Activated CD4-positive, alpha-beta T cell treated with anti-CD3 and anti-CD28 coated beads, Interleukin-2, amount 10 ng/mL, durations not matched to agents 7 days and 5 days (primary cell): ENCODE measurements around the gene SULT1C4. TPM values are rescaled to one million over a fixed set of nuclear protein-coding genes. Genes with fewer than 3 reads are reported as not detected.
"Not testable (repeated sequence)": the region's sequence is repeated elsewhere in the genome, so short reads cannot be mapped to it uniquely, and the experiment has no call there.

Source experiments
- CTCF ChIA-PET: fragments of 350-600 bp; sonication (Branson Sonifier 250); formaldehyde crosslinking; loops from one replicate; lab custom pipeline; 2021; ENCODE audit warnings: antibody characterized with exemption; lab: Charles Lee
- POLR2A ChIA-PET: fragments of 350-600 bp; sonication (Branson Sonifier 250); formaldehyde crosslinking; loops from one replicate; lab custom pipeline; 2021; ENCODE audit warnings: antibody characterized with exemption; lab: Charles Lee
- DNase-seq: peaks from one replicate; pipeline ENCODE4 v3.0.0-alpha.2; 2020
- H3K27ac Mint-ChIP-seq: one replicate; pipeline ENCODE4 v1.8.0; 2021; ENCODE audit warnings: mild to moderate bottlenecking, moderate library complexity, mixed read lengths
- H3K27me3 Mint-ChIP-seq: one replicate; pipeline ENCODE4 v1.8.0; 2021; ENCODE audit warnings: mixed read lengths
- H3K36me3 Mint-ChIP-seq: one replicate; pipeline ENCODE4 v1.8.0; 2021; ENCODE audit warnings: low read depth, mixed read lengths
- H3K4me1 Mint-ChIP-seq: one replicate; pipeline ENCODE4 v1.8.0; 2021; ENCODE audit warnings: mixed read lengths
- H3K4me3 Mint-ChIP-seq: one replicate; pipeline ENCODE4 v1.8.0; 2021; ENCODE audit warnings: mild to moderate bottlenecking, moderate library complexity, mixed read lengths
- H3K9me3 Mint-ChIP-seq: one replicate; pipeline ENCODE4 v1.8.0; 2021; ENCODE audit warnings: mixed read lengths
- total RNA-seq, 2 experiments: library from RNA; stranded (reverse); gene quantifications; one replicate each; pipeline ENCODE4 v1.2.3, GENCODE V29; 2021

SULT1C4 gene
- not detected for total RNA-seq

DNA sequence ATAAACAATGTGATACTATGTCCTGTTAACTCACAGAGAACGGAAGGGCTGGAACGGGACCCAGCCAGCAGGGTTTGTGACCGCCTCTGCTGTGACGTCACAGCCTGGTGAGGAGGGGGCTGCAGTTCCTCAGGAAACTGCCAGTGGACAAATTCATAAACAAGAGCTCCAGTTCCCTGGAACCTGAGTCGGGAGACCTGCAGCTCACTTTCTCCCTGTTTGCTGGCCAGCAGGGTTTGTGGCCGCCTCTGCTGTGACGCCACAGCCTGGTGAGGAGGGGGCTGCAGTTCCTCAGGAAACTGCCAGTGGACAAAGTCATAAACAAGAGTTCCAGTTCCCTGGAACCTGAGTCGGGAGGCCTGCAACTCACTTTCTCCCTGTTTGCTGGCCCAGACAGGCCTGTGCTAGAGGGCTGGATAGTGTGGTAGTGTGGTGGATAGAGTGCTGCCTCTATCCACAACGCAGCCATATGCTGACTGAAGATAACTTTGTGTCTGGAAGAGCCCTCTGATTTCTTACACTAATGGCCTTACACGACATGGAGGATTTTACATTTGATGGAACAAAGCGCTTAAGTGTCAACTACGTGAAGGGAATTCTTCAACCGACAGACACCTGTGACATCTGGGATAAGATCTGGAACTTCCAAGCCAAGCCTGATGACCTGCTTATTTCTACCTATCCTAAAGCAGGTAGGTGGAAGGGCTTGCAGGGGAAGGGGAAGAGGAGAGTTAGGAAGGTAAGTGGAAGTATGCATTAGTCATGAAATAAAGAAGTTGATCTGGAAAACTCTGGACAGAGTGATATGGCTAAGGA, at the start of gene SULT1C4:
TSS of gene SULT1C4 (plus strand) at position 140 of the 816 bp plus-strand sequence. CDS start at position 524, 384 bp downstream.
- Mint-ChIP-seq H3K27ac (no peak within 1 kb of the TSS), H3K9me3 (no peaks in the 10 kb centered on the region), H3K27me3 (peaks cover 4% of the 10 kb centered on the region), H3K4me3 (no peak within 1 kb of the TSS), H3K36me3 (no peaks in the 10 kb centered on the region), H3K4me1 (no peaks in the 10 kb centered on the region)
- POLR2A ChIA-PET, result no interaction called here
- CTCF ChIA-PET, result no interaction called here
- no peak for DNase-seq

DNA sequence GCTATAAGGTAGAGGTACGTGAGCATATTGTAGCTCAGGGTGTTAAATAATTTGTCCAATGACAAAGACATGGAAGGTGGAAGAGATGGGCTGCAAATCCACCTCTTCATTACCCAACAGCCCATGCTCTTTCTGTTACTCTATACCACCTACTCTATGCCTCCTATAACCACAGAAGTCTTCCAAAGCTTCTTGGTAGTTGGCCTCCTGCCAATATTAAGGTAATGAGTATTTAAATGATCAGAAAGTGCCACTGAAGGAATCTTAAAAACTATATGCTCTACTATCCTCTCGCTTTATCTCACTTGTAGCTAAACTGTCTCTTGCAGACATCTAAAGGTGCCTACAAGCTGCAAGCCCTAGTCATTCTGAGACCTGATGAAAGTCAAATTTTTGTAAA, 48.0 kb upstream of the SULT1C4 start:
- ChIA-PET POLR2A (no interaction called here), CTCF (no interaction called here)
- Mint-ChIP-seq H3K9me3 (no peaks in the 10 kb centered on the region), H3K27ac (no peak overlapping the region), H3K27me3 (peaks cover 14% of the 10 kb centered on the region), H3K4me3 (no peak overlapping the region), H3K4me1 (no peaks in the 10 kb centered on the region), H3K36me3 (no peaks in the 10 kb centered on the region)
- no peak for DNase-seq

DNA sequence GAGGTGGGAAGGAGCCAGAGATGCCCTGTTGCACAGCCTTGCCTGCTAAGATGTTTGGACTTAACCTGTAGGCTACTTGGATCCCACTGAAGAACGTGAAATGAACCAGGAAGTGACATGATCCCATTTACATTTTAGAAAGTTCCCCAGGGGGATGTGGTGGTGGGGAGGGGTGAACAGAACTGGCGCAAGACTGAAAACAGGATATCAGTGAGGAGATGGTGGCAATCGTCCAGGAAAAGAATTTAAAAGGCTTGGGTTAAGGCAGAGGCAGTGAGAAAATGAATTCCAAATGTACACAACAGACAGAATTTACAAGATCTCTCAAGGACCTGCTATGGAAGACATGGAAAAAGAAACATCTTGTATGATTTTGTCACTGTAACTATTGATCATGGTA, 46.8 kb upstream of the SULT1C4 start:
- peaks cover 14% of the 10 kb centered on the region for H3K27me3 Mint-ChIP-seq
- no peaks in the 10 kb centered on the region for H3K36me3 Mint-ChIP-seq
- POLR2A ChIA-PET, result no interaction called here

DNA sequence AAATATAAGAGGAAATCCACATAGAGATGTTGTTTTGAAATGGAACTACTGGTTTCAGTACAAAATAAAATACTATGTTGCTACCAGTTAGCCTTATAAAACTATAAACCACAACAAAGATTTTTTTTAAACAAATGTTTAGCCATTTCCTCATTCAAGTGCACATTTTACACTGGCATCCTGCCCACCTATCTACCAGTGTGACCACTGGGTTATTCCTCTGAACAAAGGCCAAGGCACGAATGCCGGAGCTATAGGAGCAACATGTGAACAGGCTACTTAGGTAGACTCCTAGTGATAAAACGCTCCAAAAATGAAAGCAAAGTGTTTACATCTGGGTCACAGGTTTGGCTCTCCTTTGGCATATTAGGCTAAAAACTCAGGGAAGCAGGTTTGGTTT, 31.8 kb upstream of the SULT1C4 start:
- POLR2A ChIA-PET, result no interaction called here
- Mint-ChIP-seq H3K27me3 (peaks cover 25% of the 10 kb centered on the region), H3K9me3 (no peaks in the 10 kb centered on the region), H3K4me3 (no peak overlapping the region), H3K27ac (no peak overlapping the region), H3K4me1 (no peaks in the 10 kb centered on the region), H3K36me3 (no peaks in the 10 kb centered on the region)
- no peak for DNase-seq
- CTCF ChIA-PET, result no interaction called here

More for the DNA sequence above, 46.8 kb upstream of the SULT1C4 start:
- Mint-ChIP-seq H3K4me1 (no peaks in the 10 kb centered on the region), H3K9me3 (no peaks in the 10 kb centered on the region), H3K27ac (no peak overlapping the region), H3K4me3 (no peak overlapping the region)
- CTCF ChIA-PET, result no interaction called here
- DNase-seq, result no peak

DNA sequence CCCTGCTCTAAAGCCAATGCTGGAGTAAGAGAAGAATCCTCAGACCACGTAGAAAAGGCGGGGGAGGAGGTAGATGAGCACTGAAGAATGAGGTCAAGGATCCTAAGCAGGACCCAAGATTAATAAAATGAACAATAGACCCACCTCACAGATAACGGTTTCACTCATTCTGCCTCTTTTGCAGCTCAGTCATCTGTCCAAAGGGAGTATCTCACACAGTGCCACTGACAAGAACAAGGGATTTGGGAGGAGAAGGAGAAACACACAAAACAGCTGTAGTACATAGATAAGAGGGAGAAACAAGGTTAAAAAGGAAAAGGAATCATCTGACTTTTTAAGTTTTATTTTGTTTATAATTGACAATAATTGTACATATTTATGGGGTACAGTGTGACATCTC, 30.9 kb upstream of the SULT1C4 start:
- CTCF ChIA-PET, result no interaction called here
- Mint-ChIP-seq H3K27me3 (peaks cover 19% of the 10 kb centered on the region), H3K27ac (no peak overlapping the region)

DNA sequence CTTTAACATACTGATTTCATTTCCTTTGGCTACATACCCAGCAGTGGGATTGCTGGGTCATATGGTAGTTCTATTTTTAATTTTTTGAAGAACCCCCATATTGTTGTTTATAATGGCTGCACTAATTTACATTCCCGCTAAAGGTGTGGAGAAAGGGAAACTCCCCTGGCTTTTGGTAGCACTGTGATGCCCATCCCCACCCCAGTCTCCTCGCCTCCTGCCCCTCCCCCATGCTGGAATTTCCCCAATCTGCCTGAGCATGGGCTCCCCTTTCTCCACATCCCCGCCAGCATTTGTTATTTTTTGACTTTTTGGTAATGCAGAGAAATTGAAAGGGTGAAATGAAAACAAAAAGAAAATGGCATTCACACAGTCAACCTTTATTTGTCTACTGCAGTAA, 30.0 kb upstream of the SULT1C4 start:
- no peak overlapping the region for H3K4me3 Mint-ChIP-seq
- no peaks in the 10 kb centered on the region for H3K9me3 Mint-ChIP-seq
- no peaks in the 10 kb centered on the region for H3K36me3 Mint-ChIP-seq
- DNase-seq, result no peak
- H3K4me1 Mint-ChIP-seq, result no peaks in the 10 kb centered on the region
- H3K27me3 Mint-ChIP-seq, result peaks cover 14% of the 10 kb centered on the region
- ChIA-PET CTCF (no interaction called here), POLR2A (no interaction called here)
- H3K27ac Mint-ChIP-seq, result no peak overlapping the region

More for the DNA sequence above, 30.9 kb upstream of the SULT1C4 start:
- DNase-seq, result no peak
- Mint-ChIP-seq H3K9me3 (no peaks in the 10 kb centered on the region), H3K4me1 (no peaks in the 10 kb centered on the region), H3K36me3 (no peaks in the 10 kb centered on the region), H3K4me3 (no peak overlapping the region)
- POLR2A ChIA-PET, result no interaction called here

DNA sequence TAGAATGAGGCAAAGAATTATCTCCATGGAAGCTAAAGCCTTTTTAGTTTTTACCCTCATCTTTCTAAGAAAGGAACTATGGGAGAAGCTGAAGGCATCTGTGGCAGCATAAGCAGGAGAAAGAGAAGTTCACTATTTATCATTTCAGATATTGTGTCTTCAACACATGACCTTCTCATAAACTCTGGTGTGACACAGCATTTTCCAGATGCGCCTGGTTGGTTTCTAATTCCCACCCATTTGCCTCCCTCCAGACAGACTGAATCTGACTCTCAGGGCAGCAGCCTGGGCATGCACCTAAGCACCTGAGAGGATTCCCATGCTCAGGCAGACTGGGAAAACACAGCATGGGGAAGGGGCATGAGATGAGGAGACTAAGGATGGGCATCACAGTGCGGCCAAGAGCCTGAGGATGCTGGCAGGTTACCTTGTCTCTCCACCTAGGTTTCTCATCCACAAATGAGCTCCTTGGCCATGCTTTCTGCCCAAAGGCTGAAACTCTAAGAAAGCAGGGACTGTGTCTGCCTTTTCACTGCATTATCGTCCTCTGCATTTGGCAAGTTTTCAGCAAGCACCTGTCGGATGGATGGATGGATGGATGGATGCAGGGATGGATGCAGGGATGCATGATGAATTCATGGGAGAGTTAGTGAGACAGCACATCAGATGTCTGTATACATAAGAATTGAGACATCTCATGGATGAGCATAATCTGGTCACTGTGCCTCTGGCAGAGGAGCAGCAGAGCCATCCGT, 28.8 kb upstream of the SULT1C4 start:
- Mint-ChIP-seq H3K36me3 (no peaks in the 10 kb centered on the region), H3K9me3 (no peaks in the 10 kb centered on the region), H3K4me3 (no peak overlapping the region), H3K27ac (no peak overlapping the region), H3K4me1 (no peaks in the 10 kb centered on the region), H3K27me3 (peaks cover 8% of the 10 kb centered on the region)
- ChIA-PET CTCF (no interaction called here), POLR2A (no interaction called here)
- DNase-seq, result no peak

DNA sequence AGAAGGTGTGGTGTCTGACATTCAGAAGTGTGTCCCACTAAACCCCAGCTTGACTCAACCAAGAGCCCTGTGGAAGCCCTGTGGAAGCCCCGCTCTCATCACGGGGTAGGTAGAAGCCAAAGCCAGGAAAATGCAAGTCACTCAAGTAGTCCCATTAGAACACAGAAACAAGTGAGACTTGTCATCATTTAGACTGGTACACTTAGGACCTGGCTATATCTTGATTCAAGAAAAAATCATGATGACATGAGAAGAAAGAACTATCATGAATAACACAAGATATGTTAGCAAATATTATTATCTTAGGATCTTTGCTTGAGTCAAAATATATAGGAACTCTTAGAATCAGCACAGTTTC, 28.2 kb upstream of the SULT1C4 start:
- Mint-ChIP-seq H3K4me3 (no peak overlapping the region), H3K4me1 (no peaks in the 10 kb centered on the region), H3K9me3 (no peaks in the 10 kb centered on the region), H3K27ac (no peak overlapping the region), H3K27me3 (peaks cover 6% of the 10 kb centered on the region), H3K36me3 (no peaks in the 10 kb centered on the region)
- DNase-seq, result no peak
- ChIA-PET POLR2A (no interaction called here), CTCF (no interaction called here)

DNA sequence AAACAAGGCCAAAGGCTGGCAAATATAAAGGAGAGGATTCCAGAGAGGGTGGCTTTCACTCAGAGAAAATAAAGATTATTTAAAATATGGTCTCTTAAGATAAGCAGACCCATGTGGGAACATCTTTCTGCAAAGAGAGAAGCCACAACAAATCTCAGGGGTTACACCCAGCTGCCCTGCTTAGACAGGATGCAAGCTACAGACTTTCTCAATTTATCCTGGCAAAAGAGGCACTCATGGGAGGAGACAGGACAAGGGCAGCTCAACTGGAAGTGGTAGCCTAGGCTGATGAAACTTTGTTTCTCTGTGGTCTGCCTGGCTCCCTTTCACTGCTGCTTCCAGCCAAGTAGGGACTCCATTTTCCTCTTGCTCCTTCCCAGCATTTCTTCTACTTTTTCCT, 25.9 kb upstream of the SULT1C4 start:
- no peak overlapping the region for H3K4me3 Mint-ChIP-seq
- no peaks in the 10 kb centered on the region for H3K4me1 Mint-ChIP-seq
- H3K27ac Mint-ChIP-seq, result no peak overlapping the region
- H3K36me3 Mint-ChIP-seq, result no peaks in the 10 kb centered on the region
- POLR2A ChIA-PET, result no interaction called here
- no peak for DNase-seq
- peaks cover 6% of the 10 kb centered on the region for H3K27me3 Mint-ChIP-seq
- CTCF ChIA-PET, result no interaction called here
- H3K9me3 Mint-ChIP-seq, result no peaks in the 10 kb centered on the region

DNA sequence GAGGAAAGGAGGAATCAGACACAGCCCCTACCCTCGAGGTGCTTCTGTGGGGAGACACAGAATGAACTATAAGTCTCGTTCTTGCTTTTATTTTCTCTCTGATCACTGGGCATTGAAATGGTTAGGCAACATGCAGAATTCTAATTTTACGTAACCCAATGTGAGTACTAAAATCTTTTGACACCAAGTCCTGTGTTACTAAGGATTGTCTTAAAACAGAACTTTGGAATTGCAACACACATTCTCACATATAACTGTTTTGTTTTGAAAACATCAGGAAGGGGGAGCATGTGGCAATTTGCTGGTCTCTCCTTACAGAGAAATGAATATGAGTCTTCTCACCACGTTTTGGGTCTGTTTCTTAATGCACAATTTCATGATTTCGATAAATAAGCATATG, 23.6 kb upstream of the SULT1C4 start:
- Mint-ChIP-seq H3K4me1 (peaks cover under 1% of the 10 kb centered on the region), H3K27me3 (peaks cover 6% of the 10 kb centered on the region), H3K9me3 (no peaks in the 10 kb centered on the region), H3K27ac (no peak overlapping the region), H3K4me3 (no peak overlapping the region), H3K36me3 (no peaks in the 10 kb centered on the region)
- ChIA-PET CTCF (no interaction called here), POLR2A (no interaction called here)
- no peak for DNase-seq

DNA sequence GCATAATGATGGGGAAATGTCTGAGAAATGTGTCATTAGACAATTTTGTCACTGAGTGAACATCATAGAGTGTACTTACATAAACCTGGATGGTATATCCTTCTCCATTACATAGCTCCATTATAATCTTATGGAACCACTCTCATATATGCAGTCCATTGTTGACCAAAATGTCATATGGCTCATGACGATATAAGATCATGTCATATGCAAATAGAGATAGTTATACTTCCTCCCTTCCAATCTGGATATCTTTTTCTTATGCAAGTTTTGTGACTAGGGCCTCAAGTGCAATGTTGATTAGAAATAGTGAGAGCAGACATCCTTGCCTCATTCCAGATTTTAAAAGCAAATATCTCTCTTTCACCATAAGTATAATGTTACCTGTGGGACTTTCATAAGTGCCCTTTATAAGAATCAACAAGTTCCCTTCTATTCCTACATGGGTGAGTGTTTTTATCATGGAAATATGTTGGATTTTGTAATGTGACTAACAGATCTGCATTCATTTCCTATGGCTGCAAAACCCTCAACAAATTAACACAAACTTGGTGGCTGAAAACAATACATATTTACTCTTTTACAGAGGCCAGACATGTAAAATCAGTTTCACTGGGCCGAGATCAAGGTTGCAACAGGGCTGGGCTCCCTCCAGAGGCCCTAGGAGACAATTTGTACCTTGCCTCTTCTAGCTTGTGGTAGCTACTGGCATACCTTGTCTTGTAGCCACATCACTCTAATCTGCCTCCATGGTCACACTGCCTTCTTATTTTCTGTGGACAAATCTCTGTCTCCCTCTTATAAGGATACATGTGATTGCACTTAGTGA, 21.6 kb upstream of the SULT1C4 start:
- peaks cover 4% of the 10 kb centered on the region for H3K4me1 Mint-ChIP-seq
- no peaks in the 10 kb centered on the region for H3K9me3 Mint-ChIP-seq
- no peak overlapping the region for H3K4me3 Mint-ChIP-seq
- no peaks in the 10 kb centered on the region for H3K36me3 Mint-ChIP-seq
- no peak overlapping the region for H3K27ac Mint-ChIP-seq
- ChIA-PET POLR2A (no interaction called here), CTCF (no interaction called here)
- peaks cover 18% of the 10 kb centered on the region for H3K27me3 Mint-ChIP-seq
- DNase-seq, result no peak

DNA sequence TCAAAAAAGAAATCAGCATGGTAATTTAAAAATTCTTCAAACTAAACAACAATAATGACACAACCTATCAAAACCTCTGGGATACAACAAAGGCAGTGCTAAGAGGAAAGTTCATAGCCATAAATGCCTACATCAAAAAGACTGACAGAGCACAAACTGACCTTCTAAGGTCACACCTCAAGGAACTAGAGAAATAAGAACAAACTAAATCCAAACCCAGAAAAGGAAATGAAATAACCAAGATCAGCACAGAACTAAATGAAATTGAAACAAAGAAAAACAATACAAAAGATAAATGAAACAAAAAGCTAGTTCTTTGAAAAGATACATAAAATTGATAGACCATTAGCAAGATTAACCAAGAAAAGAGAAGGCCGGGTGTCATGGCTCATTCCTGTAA, 18.4 kb upstream of the SULT1C4 start:
- POLR2A ChIA-PET, DNase-seq, H3K36me3 Mint-ChIP-seq, H3K4me1 Mint-ChIP-seq, H3K27ac Mint-ChIP-seq, H3K4me3 Mint-ChIP-seq, H3K9me3 Mint-ChIP-seq, CTCF ChIA-PET: not testable (repeated sequence)
- H3K27me3 Mint-ChIP-seq, result peaks cover 27% of the 10 kb centered on the region
